Skeletal muscle satellite cell (primary cell): ENCODE results near the gene LARP7.
"Not testable (repeated sequence)": the region's sequence is repeated elsewhere in the genome, so short reads cannot be mapped to it uniquely, and the experiment has no call there.

ENCODE experiments used
- H3K27me3 ChIP-seq: 2 replicates; pipeline ENCODE4 v1.7.0; 2013; ENCODE audit warnings: low read length; ENCODE audit not compliant: control insufficient read depth, insufficient read depth
- H3K36me3 ChIP-seq: 2 replicates; pipeline ENCODE4 v1.7.0; 2013; ENCODE audit warnings: mild to moderate bottlenecking, control low read depth, low read length; ENCODE audit not compliant: insufficient read depth
- H3K4me1 ChIP-seq: 2 replicates; pipeline ENCODE4 v1.7.0; 2013; ENCODE audit warnings: low read length; ENCODE audit not compliant: control insufficient read depth, insufficient read depth
- H3K4me2 ChIP-seq: 2 replicates; pipeline ENCODE4 v1.7.0; 2013; ENCODE audit warnings: mild to moderate bottlenecking, low read length
- H3K4me3 ChIP-seq: 2 replicates; pipeline ENCODE4 v1.7.0; 2013; ENCODE audit warnings: low read length
- H3K9ac ChIP-seq: 2 replicates; pipeline ENCODE4 v1.7.0; 2013; ENCODE audit warnings: mild to moderate bottlenecking, low read depth, low read length, moderate library complexity
- H3K9me3 ChIP-seq: replicated peaks from 2 replicates; pipeline ENCODE4 v1.7.0; 2013; ENCODE audit warnings: mild to moderate bottlenecking, control low read depth, low read length

Gene LARP7

GRCh38 chr4:112652216-112652615, 15.3 kb downstream of the LARP7 start:
- H3K4me1 ChIP-seq, result peaks cover 4% of the 10 kb centered on the region
- H3K9ac ChIP-seq, result no peak overlapping the region
- H3K9me3 ChIP-seq, result no peaks in the 10 kb centered on the region
- peaks cover 50% of the 10 kb centered on the region for H3K36me3 ChIP-seq
- no peak overlapping the region for H3K4me2 ChIP-seq
- H3K4me3 ChIP-seq, result no peak overlapping the region
- H3K27me3 ChIP-seq, result no peaks in the 10 kb centered on the region

- no peak overlapping the region for H3K4me3 ChIP-seq
- no peaks in the 10 kb centered on the region for H3K9me3 ChIP-seq
- no peaks in the 10 kb centered on the region for H3K27me3 ChIP-seq
- peaks cover 47% of the 10 kb centered on the region for H3K36me3 ChIP-seq
- no peak overlapping the region for H3K9ac ChIP-seq
- H3K4me1 ChIP-seq, result no peaks in the 10 kb centered on the region
- no peak overlapping the region for H3K4me2 ChIP-seq
These were observed 18.3 kb downstream of the LARP7 start for GRCh38 chr4:112655270-112655669.

- H3K4me3 ChIP-seq, H3K9me3 ChIP-seq, H3K27me3 ChIP-seq, H3K4me2 ChIP-seq, H3K9ac ChIP-seq, H3K4me1 ChIP-seq: not testable (repeated sequence)
- H3K36me3 ChIP-seq, result peaks cover 40% of the 10 kb centered on the region
These were observed 19.2 kb downstream of the LARP7 start for GRCh38 chr4:112656115-112656514.

GRCh38 chr4:112664611-112665010, 27.7 kb downstream of the LARP7 start:
- Histone ChIP-seq H3K36me3 (no peaks in the 10 kb centered on the region), H3K9me3 (no peaks in the 10 kb centered on the region), H3K4me1 (no peaks in the 10 kb centered on the region), H3K4me3 (no peak overlapping the region), H3K9ac (no peak overlapping the region), H3K27me3 (no peaks in the 10 kb centered on the region), H3K4me2 (no peak overlapping the region)

- no peak overlapping the region for H3K9ac ChIP-seq
- no peaks in the 10 kb centered on the region for H3K4me1 ChIP-seq
- H3K9me3 ChIP-seq, result no peaks in the 10 kb centered on the region
- no peak overlapping the region for H3K4me3 ChIP-seq
- H3K36me3 ChIP-seq, result no peaks in the 10 kb centered on the region
- H3K27me3 ChIP-seq, result no peaks in the 10 kb centered on the region
- no peak overlapping the region for H3K4me2 ChIP-seq
These were observed 31.2 kb downstream of the LARP7 start for GRCh38 chr4:112668131-112668530.

- Histone ChIP-seq H3K4me1 (no peaks in the 10 kb centered on the region), H3K9ac (no peak overlapping the region), H3K36me3 (no peaks in the 10 kb centered on the region), H3K4me3 (no peak overlapping the region), H3K27me3 (no peaks in the 10 kb centered on the region), H3K4me2 (no peak overlapping the region), H3K9me3 (no peaks in the 10 kb centered on the region)
These were observed 36.1 kb downstream of the LARP7 start for GRCh38 chr4:112673076-112673475.

GRCh38 chr4:112673686-112674085, 36.7 kb downstream of the LARP7 start:
- Histone ChIP-seq H3K36me3 (no peaks in the 10 kb centered on the region), H3K27me3 (no peaks in the 10 kb centered on the region), H3K9ac (no peak overlapping the region), H3K4me1 (no peaks in the 10 kb centered on the region), H3K9me3 (no peaks in the 10 kb centered on the region), H3K4me3 (no peak overlapping the region), H3K4me2 (no peak overlapping the region)

GRCh38 chr4:112674376-112674775, 37.4 kb downstream of the LARP7 start:
- Histone ChIP-seq H3K27me3 (no peaks in the 10 kb centered on the region), H3K4me2 (no peak overlapping the region), H3K9me3 (no peaks in the 10 kb centered on the region), H3K4me3 (no peak overlapping the region), H3K9ac (no peak overlapping the region), H3K36me3 (no peaks in the 10 kb centered on the region), H3K4me1 (no peaks in the 10 kb centered on the region)

- no peak overlapping the region for H3K9ac ChIP-seq
- H3K36me3 ChIP-seq, result no peaks in the 10 kb centered on the region
- H3K27me3 ChIP-seq, result no peaks in the 10 kb centered on the region
- H3K4me1 ChIP-seq, result no peaks in the 10 kb centered on the region
- no peak overlapping the region for H3K4me3 ChIP-seq
- no peak overlapping the region for H3K4me2 ChIP-seq
- H3K9me3 ChIP-seq, result no peaks in the 10 kb centered on the region
These were observed 40.7 kb downstream of the LARP7 start for GRCh38 chr4:112677519-112678091.

- no peak overlapping the region for H3K4me3 ChIP-seq
- no peaks in the 10 kb centered on the region for H3K27me3 ChIP-seq
- no peaks in the 10 kb centered on the region for H3K9me3 ChIP-seq
- no peaks in the 10 kb centered on the region for H3K36me3 ChIP-seq
- no peak overlapping the region for H3K9ac ChIP-seq
- H3K4me1 ChIP-seq, result no peaks in the 10 kb centered on the region
- no peak overlapping the region for H3K4me2 ChIP-seq
These were observed 44.1 kb downstream of the LARP7 start for GRCh38 chr4:112680996-112681395.

GRCh38 chr4:112693507-112693906, 56.6 kb downstream of the LARP7 start:
- Histone ChIP-seq H3K9me3 (no peaks in the 10 kb centered on the region), H3K4me2 (no peak overlapping the region), H3K9ac (no peak overlapping the region), H3K4me3 (no peak overlapping the region), H3K36me3 (no peaks in the 10 kb centered on the region), H3K4me1 (no peaks in the 10 kb centered on the region), H3K27me3 (peaks cover 3% of the 10 kb centered on the region)

- Histone ChIP-seq H3K9me3 (no peaks in the 10 kb centered on the region), H3K36me3 (no peaks in the 10 kb centered on the region), H3K4me2 (no peak overlapping the region), H3K9ac (no peak overlapping the region), H3K4me3 (no peak overlapping the region), H3K4me1 (peaks cover 6% of the 10 kb centered on the region), H3K27me3 (peaks cover 19% of the 10 kb centered on the region)
These were observed 63.7 kb downstream of the LARP7 start for GRCh38 chr4:112700679-112701078.
